HFF-Myc (cell line): ENCODE results near the gene FMN2.

Experiments used
- DNase-seq: peaks from one replicate; pipeline ENCODE4 v3.0.0-alpha.2; 2011; ENCODE audit warnings: low read depth; ENCODE audit errors: extremely low read depth
- H3K4me3 ChIP-seq: replicated peaks from 2 replicates; pipeline ENCODE4 v1.5.1; 2011; ENCODE audit warnings: low read depth, mild to moderate bottlenecking, control low read depth, low read length
- CTCF ChIP-seq: IDR thresholded peaks from 2 replicates; pipeline ENCODE4 v1.5.1; 2012; ENCODE audit warnings: mild to moderate bottlenecking, low read depth, low read length, control low read depth; ENCODE audit errors: missing control alignments

FMN2 gene

DNA sequence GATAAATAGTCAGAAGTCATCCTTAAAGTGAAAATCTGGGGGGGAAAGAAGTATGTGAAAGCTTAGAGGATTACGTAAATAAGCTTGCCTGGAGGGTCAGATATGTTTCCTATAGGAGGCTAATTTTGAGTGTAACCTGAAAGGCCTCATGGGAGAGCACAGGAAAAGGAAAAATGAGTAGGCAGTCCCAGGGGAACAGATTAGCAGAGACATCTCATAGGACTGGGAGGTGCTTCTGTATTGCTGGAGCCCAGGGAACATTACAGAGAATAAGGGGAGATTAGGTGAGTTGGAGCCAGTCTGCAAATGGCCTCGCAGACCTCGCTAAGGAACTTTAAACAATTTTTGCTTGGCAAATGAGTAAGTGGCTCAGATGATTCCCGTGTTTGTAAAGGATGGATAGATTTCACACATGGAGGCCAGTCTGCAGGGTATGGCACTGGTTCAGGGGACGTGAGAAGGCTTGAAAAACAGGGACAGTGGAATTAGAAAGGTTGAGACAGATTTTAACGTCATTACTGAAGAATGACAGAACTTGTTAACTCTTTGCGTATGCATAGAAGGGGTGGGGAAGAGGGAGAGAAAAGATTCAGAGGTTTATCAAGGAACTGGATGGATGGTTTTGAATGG lies 371.2 kb downstream of the FMN2 start:
- DNase-seq = no peak
- no peak overlapping the region for H3K4me3 ChIP-seq
- no peak for TF ChIP-seq CTCF

DNA sequence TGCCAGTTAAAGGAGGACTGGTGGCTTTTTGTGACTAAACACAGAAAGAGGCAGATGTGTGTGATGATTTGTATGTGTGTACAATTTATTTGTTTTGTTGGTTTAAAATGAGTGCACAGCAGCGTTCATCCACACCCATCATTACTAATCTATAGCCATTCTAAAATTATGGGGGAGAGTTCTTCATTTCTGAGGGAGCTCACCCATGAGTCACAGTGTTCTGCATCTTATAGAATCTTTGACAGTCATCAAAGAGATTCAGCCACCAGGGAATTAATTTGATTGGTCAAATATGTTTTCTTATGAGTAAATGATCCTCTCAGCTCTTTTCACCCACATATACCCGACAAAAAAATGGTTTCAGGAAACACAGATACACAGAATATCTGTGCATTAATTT lies 372.4 kb downstream of the FMN2 start:
- H3K4me3 ChIP-seq = no peak overlapping the region
- DNase-seq = no peak
- TF ChIP-seq CTCF = no peak

DNA sequence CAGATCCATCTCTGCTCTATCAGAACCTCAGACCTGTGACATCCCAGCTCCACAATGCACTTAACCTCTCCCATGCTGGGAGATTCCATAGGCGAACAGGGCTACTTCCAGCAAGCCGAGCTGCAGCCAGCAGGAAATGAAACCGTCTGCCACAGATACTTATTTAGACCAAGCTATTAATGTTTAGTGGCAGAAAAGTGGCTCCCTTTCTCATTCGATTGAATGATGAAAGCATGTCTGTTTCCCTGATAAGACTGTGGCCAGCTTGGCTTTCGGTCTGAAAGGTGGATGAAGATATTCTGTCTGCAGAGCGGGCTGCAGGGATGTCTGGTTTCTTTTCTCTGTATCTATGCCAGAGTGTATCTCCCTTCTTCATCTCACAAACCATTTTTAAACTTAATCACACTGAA lies 373.9 kb downstream of the FMN2 start:
- no peak for DNase-seq
- H3K4me3 ChIP-seq = no peak overlapping the region
- TF ChIP-seq CTCF = no peak

GRCh38 chr1:240466509-240466908 lies 374.8 kb downstream of the FMN2 start:
- DNase-seq = no peak
- no peak overlapping the region for H3K4me3 ChIP-seq
- no peak for TF ChIP-seq CTCF

GRCh38 chr1:240467895-240468294 lies 376.2 kb downstream of the FMN2 start:
- no peak overlapping the region for H3K4me3 ChIP-seq
- TF ChIP-seq CTCF = no peak
- DNase-seq = no peak

- H3K4me3 ChIP-seq = no peak overlapping the region
- DNase-seq = no peak
Observed at GRCh38 chr1:240468656-240469055, 377.0 kb downstream of the FMN2 start.

More at GRCh38 chr1:240468656-240469055, 377.0 kb downstream of the FMN2 start:
- TF ChIP-seq CTCF = no peak
